Measurements from ENCODE around the gene ZNF417.

DNA sequence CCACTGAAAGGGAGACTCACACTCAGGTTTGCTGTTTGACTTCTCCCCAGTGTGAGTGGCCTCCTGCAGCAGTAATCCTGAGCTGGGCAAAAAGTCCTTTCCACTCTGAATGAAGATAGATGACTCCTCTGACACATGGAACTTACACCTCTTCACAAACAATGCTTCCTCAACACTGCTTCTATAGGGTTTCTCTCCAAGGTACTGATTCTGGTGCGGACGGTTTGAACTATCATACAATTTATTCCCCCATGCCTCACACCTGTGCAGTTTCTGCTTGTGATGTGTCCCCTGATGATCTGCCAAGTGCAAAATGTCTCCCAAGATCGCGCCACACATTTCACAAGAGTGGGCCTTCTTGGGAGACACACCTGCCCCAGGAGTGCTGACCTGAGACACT, 11.2 kb upstream of the ZNF417 start:
- TF ChIP-seq, protein P1, sequence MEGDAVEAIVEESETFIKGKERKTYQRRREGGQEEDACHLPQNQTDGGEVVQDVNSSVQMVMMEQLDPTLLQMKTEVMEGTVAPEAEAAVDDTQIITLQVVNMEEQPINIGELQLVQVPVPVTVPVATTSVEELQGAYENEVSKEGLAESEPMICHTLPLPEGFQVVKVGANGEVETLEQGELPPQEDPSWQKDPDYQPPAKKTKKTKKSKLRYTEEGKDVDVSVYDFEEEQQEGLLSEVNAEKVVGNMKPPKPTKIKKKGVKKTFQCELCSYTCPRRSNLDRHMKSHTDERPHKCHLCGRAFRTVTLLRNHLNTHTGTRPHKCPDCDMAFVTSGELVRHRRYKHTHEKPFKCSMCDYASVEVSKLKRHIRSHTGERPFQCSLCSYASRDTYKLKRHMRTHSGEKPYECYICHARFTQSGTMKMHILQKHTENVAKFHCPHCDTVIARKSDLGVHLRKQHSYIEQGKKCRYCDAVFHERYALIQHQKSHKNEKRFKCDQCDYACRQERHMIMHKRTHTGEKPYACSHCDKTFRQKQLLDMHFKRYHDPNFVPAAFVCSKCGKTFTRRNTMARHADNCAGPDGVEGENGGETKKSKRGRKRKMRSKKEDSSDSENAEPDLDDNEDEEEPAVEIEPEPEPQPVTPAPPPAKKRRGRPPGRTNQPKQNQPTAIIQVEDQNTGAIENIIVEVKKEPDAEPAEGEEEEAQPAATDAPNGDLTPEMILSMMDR (IDR thresholded peaks at IDR 0.05), result no peak
- TF ChIP-seq POLR2A (IDR thresholded peaks at IDR 0.05) (no peak), POLR2AphosphoS5 (IDR thresholded peaks at IDR 0.05) (no peak)

All from breast epithelium (tissue), 3 donors.